Activated T-cell treated with anti-CD3 and anti-CD28 coated beads, Interleukin-2, amount 50 U/mL, for 48 hours (primary cell): ENCODE data around the gene VRK3.
"Not testable (repeated sequence)": the region's sequence is repeated elsewhere in the genome, so short reads cannot be mapped to it uniquely, and the experiment has no call there.

ENCODE experiments used
- DNase-seq, 2 experiments: peaks; one replicate each; pipeline ENCODE4 v3.0.0-alpha.2; 2020

VRK3 gene, protein sequence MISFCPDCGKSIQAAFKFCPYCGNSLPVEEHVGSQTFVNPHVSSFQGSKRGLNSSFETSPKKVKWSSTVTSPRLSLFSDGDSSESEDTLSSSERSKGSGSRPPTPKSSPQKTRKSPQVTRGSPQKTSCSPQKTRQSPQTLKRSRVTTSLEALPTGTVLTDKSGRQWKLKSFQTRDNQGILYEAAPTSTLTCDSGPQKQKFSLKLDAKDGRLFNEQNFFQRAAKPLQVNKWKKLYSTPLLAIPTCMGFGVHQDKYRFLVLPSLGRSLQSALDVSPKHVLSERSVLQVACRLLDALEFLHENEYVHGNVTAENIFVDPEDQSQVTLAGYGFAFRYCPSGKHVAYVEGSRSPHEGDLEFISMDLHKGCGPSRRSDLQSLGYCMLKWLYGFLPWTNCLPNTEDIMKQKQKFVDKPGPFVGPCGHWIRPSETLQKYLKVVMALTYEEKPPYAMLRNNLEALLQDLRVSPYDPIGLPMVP

GRCh38 chr19:50025022-50025793 is at the start of gene VRK3:
VRK3 (minus strand) TSS chr19:50025372; CDS start chr19:50016162, 9,210 bp downstream.
- peak; percentile 96 to 97 for DNase-seq

- not testable (repeated sequence) for DNase-seq
Observed at GRCh38 chr19:50068382-50068781, 43.2 kb upstream of the VRK3 start.

- no peak for DNase-seq
Observed at GRCh38 chr19:50067575-50067974, 42.4 kb upstream of the VRK3 start.

- DNase-seq = no peak
Observed at GRCh38 chr19:50065938-50066337, 40.8 kb upstream of the VRK3 start.

DNA sequence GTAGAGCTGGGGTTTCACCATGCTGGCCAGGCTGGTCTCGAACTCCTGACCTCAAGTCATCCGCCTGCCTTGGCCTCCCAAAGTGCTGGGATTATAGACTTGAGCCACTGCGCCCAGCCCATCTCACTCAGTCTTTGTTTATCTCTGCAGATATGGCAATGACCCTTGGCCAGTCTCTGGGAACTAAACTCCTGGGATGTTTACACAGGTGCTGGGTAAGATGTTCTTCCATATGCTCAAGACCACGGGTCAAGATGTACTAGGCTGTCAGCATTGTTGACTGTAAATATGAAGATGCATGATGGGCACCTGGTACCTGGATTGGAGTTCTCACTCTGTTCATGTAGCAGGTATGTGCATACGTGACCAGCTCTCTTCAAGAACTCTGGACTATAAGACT is 36.5 kb upstream of the VRK3 start:
- DNase-seq = no peak

GRCh38 chr19:50060107-50060506 is 34.9 kb upstream of the VRK3 start:
- DNase-seq = no peak

GRCh38 chr19:50059045-50059444 is 33.9 kb upstream of the VRK3 start:
- DNase-seq = no peak

GRCh38 chr19:50058425-50058824 is 33.3 kb upstream of the VRK3 start:
- DNase-seq = no peak

GRCh38 chr19:50053119-50053518 is 27.9 kb upstream of the VRK3 start:
- no peak for DNase-seq

- DNase-seq = no peak
Observed at GRCh38 chr19:50051964-50052363, 26.8 kb upstream of the VRK3 start.

GRCh38 chr19:50051228-50051895 is 26.2 kb upstream of the VRK3 start:
- DNase-seq = not testable (repeated sequence)

GRCh38 chr19:50050406-50051227 is 25.4 kb upstream of the VRK3 start:
- DNase-seq = peak; percentile 76 to 83

DNA sequence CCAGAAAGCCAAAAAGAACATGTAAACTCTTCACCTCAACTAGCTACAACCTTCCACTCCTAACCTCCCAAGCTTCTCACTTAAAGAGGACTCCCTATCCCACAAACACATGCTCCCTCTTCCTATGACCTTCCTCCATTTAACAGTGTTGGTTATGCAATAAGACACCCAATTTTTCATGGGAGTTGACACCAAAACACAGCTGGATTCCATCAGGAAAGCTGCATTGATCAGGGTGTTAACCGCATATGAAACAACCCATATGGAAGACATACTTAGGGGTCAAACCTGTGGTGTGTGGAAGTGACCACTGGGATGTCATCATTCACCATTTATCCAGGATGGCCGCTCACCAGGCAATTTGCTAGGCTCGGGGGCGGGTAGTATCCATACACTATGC is 22.5 kb upstream of the VRK3 start:
- DNase-seq = no peak

DNA sequence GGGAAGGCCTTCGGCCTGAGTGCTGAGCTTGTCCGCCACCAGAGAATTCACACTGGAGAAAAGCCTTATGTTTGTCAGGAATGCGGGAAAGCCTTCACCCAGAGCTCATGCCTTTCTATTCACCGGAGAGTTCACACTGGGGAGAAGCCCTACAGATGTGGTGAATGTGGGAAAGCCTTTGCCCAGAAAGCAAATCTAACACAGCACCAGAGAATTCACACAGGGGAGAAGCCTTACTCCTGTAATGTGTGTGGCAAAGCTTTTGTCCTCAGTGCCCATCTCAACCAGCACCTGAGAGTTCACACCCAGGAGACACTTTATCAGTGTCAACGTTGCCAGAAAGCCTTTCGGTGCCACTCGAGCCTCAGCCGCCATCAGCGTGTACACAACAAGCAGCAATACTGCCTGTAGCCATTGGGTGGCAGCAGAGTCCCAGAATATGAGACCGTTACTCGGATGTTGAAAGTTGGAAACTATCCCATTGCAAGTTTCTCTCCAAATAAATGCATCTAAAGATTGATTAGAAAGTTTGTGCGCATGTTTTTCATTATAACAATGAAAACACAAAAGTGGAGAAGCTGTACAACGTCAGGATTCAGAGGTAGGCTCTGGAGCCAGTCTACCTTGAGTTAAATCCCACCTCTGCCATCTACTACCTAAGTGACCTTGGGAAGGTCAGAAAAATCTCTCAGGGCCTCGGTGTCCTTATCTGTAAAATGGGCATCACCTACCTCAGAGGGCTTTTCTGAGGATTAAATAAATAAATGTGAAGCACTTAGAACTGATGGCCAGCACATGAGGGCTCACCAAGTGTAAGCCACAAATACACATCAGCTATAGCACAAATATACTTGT is 21.7 kb upstream of the VRK3 start:
- peak; percentile 74 to 78 for DNase-seq

GRCh38 chr19:50044922-50045321 is 19.8 kb upstream of the VRK3 start:
- no peak for DNase-seq

- no peak for DNase-seq
Observed at GRCh38 chr19:50043967-50044366, 18.8 kb upstream of the VRK3 start.

DNA sequence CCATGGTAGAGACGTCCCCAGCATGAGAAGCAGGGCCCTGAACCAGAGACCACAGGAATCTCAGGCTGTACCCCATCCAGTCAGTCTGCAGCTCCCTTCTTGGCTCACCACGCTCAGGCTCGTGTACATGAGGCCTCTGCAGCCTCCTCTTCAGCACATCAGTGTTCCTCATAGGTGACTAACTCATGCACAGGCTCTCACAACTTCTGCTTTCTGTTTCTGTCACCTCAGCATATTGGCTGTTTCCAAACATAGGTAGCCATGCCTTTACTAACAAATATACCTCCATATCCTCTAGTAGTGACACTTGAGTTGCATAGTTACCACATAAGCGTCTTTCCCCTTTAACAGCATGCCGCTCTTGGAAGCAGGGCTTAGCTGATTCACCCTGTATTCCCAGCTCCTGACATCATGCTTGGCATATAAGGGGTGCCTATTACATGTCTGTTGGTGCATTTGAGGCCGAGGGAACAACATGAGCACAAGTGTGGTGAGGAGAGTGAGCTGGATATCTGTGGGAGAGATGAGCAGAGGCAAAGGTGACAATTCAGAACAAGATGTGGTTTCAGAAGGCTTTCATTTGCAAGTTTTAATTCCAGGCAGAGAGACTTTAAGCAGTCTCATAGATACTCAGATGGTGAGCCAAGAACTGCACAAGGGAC is 17.3 kb upstream of the VRK3 start:
- no peak for DNase-seq

DNA sequence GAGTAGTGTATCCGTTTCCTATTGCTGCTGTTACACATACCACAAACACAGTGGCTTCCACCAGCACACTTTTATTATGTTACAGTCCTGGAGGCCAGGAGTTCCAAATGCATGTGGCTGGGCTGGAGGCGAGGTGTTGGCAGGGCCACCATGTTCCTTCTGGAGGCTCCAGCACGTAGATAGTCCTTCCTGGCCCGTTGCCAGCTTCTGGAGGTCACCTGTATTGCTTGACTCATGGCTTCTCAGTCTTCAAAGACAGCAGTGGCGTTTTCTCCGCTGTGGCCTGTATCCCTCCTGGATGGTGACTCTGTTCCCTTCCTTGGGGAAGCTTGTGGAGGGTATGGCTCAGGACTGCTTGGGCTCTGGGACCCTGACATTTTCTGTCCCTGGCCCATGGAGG is 15.8 kb upstream of the VRK3 start:
- DNase-seq = no peak

DNA sequence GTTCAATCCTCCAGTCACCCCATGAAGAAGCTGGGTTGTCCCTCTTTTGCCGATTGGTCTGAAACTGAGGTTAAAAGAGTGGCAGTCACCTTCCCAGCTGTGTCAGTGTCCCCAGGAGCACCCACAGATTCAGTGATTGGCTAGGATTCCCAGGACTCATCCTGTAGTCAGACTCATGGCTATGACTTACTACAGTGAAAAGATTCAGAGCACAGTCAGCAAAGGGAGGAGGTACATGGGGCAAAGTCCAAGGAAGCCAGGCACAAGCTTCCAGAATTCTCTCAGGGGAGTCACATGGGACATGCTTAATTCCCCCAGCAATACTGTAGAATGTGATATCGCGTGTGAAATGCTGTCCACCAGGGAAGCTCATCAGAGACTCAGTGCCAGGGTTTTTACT is 14.8 kb upstream of the VRK3 start:
- DNase-seq = no peak

- DNase-seq = no peak
Observed at GRCh38 chr19:50036908-50037307, 11.7 kb upstream of the VRK3 start.

GRCh38 chr19:50030937-50031336 is 5.8 kb upstream of the VRK3 start:
- DNase-seq = no peak
